AG09319 (cell line): ENCODE results near the gene SLC25A26.

ENCODE experiments used
- DNase-seq: peaks from one replicate; pipeline ENCODE4 v3.0.0-alpha.2; 2010; ENCODE audit warnings: low read depth; ENCODE audit errors: extremely low read depth
- TF ChIP-seq, protein P1 (sequence below): IDR thresholded peaks from 2 replicates; pipeline ENCODE4 v1.5.1; 2011; ENCODE audit warnings: low read depth, mild to moderate bottlenecking, inconsistent platforms, low read length, moderate library complexity

Gene SLC25A26

DNA sequence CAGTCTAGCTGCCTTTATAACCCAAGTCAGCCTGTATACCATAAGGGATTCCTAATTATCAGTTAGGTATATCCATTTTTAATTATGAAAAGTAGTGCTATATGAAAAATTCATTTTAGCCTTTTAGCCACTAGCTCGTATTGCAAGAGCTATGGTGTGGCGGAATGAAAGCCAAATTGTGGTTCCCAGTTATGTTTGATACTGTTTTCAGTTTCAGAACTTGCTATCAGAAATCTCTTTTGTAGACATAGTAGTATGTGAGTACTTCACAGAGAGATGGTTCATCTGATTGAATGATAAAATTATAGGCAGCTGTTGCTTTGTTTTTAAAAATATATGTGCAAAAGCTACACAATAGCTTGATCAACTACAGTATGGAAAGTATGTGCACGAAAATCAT, 134.6 kb downstream of the SLC25A26 start:
- TF ChIP-seq, protein P1, sequence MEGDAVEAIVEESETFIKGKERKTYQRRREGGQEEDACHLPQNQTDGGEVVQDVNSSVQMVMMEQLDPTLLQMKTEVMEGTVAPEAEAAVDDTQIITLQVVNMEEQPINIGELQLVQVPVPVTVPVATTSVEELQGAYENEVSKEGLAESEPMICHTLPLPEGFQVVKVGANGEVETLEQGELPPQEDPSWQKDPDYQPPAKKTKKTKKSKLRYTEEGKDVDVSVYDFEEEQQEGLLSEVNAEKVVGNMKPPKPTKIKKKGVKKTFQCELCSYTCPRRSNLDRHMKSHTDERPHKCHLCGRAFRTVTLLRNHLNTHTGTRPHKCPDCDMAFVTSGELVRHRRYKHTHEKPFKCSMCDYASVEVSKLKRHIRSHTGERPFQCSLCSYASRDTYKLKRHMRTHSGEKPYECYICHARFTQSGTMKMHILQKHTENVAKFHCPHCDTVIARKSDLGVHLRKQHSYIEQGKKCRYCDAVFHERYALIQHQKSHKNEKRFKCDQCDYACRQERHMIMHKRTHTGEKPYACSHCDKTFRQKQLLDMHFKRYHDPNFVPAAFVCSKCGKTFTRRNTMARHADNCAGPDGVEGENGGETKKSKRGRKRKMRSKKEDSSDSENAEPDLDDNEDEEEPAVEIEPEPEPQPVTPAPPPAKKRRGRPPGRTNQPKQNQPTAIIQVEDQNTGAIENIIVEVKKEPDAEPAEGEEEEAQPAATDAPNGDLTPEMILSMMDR: no peak
- no peak for DNase-seq

DNA sequence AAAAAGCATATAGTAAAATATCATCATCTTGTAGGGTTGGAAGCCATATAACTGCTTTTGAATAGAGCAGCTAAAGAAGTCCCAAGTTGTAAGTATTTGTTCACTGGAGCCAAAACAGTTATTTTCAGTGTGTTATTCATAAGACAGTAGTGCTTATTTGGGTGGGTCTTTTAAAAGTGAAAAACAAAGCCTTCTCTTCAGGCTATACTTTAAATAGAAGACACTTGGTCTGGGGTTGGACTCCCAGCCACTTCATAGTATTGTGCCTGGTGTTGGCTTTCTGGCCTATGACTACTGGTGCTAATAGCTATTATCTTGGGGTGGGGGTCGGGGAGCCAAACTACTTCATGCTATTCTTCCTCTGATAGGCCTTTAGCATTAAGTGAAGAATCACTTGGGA, 135.2 kb downstream of the SLC25A26 start:
- DNase-seq: no peak
- TF ChIP-seq, protein P1: no peak

DNA sequence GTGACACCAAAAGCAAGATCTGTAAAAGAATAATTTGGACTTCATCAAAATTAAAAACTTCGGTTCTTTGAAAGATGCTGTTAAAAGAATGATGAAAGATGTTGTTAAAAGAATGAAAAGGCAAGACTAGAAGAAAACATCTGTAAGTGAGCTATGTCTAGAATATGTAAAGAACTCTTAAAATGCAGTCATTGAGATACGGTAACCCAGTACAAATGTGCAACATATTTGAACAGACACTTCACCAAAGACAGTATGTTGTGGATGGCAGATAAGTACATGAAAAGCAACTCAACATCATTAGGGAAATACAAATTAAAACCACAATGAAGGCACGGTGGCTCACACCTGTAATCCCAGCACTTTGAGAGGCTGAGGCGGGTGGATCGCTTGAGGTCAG, 140.6 kb downstream of the SLC25A26 start:
- TF ChIP-seq, protein P1: no peak
- no peak for DNase-seq

DNA sequence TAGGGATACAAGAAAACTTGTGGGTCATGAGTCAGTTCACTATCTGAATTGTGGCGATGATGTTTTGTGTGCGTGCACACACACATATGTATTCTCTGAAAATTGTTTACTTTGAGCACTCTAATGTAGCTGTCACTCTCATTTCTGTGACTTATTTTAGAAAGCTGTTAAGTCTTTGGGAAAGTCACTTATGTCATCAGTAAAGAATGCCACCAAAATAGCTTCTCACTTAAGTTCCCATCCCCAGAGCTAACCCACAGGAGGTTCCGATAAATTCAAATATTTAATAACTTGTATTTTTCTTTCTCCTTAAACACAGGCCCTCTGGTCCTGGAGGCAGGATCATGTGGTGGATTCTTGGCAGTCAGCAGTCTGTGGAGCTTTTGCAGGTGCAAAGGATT, 141.7 kb downstream of the SLC25A26 start:
- TF ChIP-seq, protein P1: no peak
- DNase-seq: no peak

DNA sequence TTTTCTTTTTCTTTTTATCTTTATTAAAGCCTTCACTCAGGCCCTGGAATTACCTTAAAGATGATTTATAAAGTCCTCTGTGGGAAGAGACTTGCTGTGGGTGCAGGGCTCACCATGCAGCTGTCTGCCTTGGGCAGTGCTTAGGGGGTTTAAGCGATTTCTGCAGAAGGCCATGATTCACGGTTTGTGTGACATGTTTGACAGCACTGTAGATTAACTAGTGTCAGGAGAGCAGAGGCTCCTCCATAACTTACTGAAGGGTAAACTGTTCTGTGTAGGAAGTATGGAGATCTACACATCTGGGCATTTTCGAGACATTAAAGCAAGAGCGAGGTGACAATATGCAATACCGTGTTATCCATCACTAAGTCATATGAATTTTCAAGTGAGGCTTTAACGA, 142.3 kb downstream of the SLC25A26 start:
- TF ChIP-seq, protein P1: no peak
- DNase-seq: no peak

DNA sequence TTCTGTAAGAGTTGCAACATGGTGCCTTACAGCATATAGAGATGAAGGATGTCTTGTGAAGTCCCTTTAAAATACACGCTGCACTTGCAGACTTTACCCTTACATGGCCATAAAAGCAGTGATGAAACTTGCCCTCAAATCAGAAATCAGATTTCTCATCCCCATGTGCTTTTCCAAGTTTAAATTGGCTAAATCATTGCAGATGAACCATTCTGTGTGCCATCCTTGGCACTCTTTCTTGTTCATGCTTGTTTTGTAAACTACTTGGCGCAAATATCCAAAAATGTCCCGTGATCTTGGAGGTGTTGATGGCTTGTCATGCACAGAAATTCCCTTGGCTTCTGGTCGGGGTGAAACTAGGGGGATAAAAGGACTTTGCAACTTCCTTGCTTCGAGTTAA, 144.3 kb downstream of the SLC25A26 start:
- no peak for DNase-seq
- TF ChIP-seq, protein P1: no peak

DNA sequence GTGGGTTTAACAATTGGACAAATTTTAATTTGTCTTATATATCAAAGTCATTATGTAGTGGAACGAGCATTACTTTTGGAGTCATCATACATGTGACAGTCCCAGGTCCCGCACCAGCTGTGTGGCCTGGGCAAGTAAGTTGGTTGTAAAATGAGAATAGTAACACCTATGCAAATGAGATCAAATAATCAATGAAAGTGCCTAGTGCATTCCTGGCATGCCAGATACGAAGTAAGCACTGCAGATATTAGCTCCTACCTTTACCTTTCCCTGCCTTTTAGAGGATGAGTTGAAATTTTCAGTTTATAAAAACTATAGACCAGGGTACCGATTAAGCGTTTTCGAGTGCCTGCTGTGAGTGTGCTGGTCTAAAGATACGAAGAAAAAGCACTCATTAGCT, 145.9 kb downstream of the SLC25A26 start:
- TF ChIP-seq, protein P1: no peak

More for the DNA sequence above, 145.9 kb downstream of the SLC25A26 start:
- no peak for DNase-seq
